BLaER1 treated with 17β-estradiol and CSF1 and Interleukin-3, amounts not matched to agents 10 nM and 100 nM (cell line): ENCODE results near the gene UBE2G1.

Experiments
- H3K27ac ChIP-seq, 11 experiments: shearing (Covaris generic); formaldehyde crosslinking; 2 replicates each; pipeline ENCODE4 v1.8.1; 2022
- H3K27me3 ChIP-seq, 11 experiments: shearing (Covaris generic); formaldehyde crosslinking; 2 replicates each; pipeline ENCODE4 v1.8.1; 2022
- H3K36me3 ChIP-seq, 11 experiments: shearing (Covaris generic); formaldehyde crosslinking; 2 replicates each; pipeline ENCODE4 v1.8.1; 2022
- H3K4me1 ChIP-seq, 10 experiments: shearing (Covaris generic); formaldehyde crosslinking; 2 replicates each; pipeline ENCODE4 v1.8.1; 2022
- H3K4me2 ChIP-seq, 11 experiments: shearing (Covaris generic); formaldehyde crosslinking; 2 replicates each; pipeline ENCODE4 v1.8.1; 2022
- H3K4me3 ChIP-seq, 10 experiments: shearing (Covaris generic); formaldehyde crosslinking; 2 replicates each; pipeline ENCODE4 v1.8.1; 2022
- H3K9ac ChIP-seq, 11 experiments: shearing (Covaris generic); formaldehyde crosslinking; 2 replicates each; pipeline ENCODE4 v1.8.1; 2022
- H3K9me3 ChIP-seq, 11 experiments: shearing (Covaris generic); formaldehyde crosslinking; replicated peaks in 1 of 11; 2 replicates each; pipeline ENCODE4 v1.8.1; 2022
- H4K20me1 ChIP-seq, 11 experiments: shearing (Covaris generic); formaldehyde crosslinking; 2 replicates each; pipeline ENCODE4 v1.8.1; 2022
- Cebpa-rat ChIP-seq, 11 experiments: shearing (Covaris generic); IDR thresholded peaks; 2 replicates each; pipeline ENCODE4 v1.8.1; 2022

UBE2G1 gene

GRCh38 chr17:4248504-4249277 is 117.8 kb downstream of the UBE2G1 start:
- H3K4me1 ChIP-seq = peaks cover 0 to 15% (median 5%) of the 10 kb centered on the region in 10 experiments; a peak in 6 of 20 replicates
- no peak overlapping the region for H3K27ac ChIP-seq
- no peak overlapping the region for H3K4me2 ChIP-seq
- no peak overlapping the region for H3K9ac ChIP-seq
- peaks cover 23 to 67% (median 51%) of the 10 kb centered on the region in 11 experiments for H3K36me3 ChIP-seq
- no peak for TF ChIP-seq Cebpa-rat (IDR thresholded peaks at IDR 0.05)
- H4K20me1 ChIP-seq = peaks cover 94 to 100% (median 100%) of the 10 kb centered on the region in 11 experiments
- no peak overlapping the region for H3K4me3 ChIP-seq
- no peaks in the 10 kb centered on the region for H3K27me3 ChIP-seq
- no peaks in the 10 kb centered on the region for H3K9me3 ChIP-seq

GRCh38 chr17:4247971-4248388 is 118.5 kb downstream of the UBE2G1 start:
- peaks cover 93 to 100% (median 100%) of the 10 kb centered on the region in 11 experiments for H4K20me1 ChIP-seq

GRCh38 chr17:4247361-4247970 is 119.0 kb downstream of the UBE2G1 start:
- no peaks in the 10 kb centered on the region for H3K27me3 ChIP-seq
- no peak overlapping the region for H3K27ac ChIP-seq
- peaks cover 31 to 70% (median 56%) of the 10 kb centered on the region in 11 experiments for H3K36me3 ChIP-seq
- H3K4me2 ChIP-seq = no peak overlapping the region
- H3K9me3 ChIP-seq = no peaks in the 10 kb centered on the region
- peaks cover 0 to 15% (median 5%) of the 10 kb centered on the region in 10 experiments; a peak in 6 of 20 replicates for H3K4me1 ChIP-seq
- H3K4me3 ChIP-seq = no peak overlapping the region
- H3K9ac ChIP-seq = no peak overlapping the region
- no peak for TF ChIP-seq Cebpa-rat (IDR thresholded peaks at IDR 0.05)
- peaks cover 92 to 100% (median 100%) of the 10 kb centered on the region in 11 experiments for H4K20me1 ChIP-seq

More at GRCh38 chr17:4247971-4248388, 118.5 kb downstream of the UBE2G1 start:
- Histone ChIP-seq H3K4me1 (peaks cover 0 to 15% (median 5%) of the 10 kb centered on the region in 10 experiments; a peak in 6 of 20 replicates), H3K27ac (no peak overlapping the region), H3K9ac (no peak overlapping the region), H3K4me3 (no peak overlapping the region), H3K27me3 (no peaks in the 10 kb centered on the region), H3K4me2 (no peak overlapping the region), H3K9me3 (no peaks in the 10 kb centered on the region), H3K36me3 (peaks cover 27 to 67% (median 53%) of the 10 kb centered on the region in 11 experiments)
- TF ChIP-seq Cebpa-rat (IDR thresholded peaks at IDR 0.05) = no peak

GRCh38 chr17:4246674-4247073 is 119.8 kb downstream of the UBE2G1 start:
- H3K4me1 ChIP-seq = peaks cover 0 to 15% (median 5%) of the 10 kb centered on the region in 10 experiments; a peak in 6 of 20 replicates
- peaks cover 88 to 100% (median 100%) of the 10 kb centered on the region in 11 experiments for H4K20me1 ChIP-seq
- no peak overlapping the region for H3K9ac ChIP-seq
- H3K27ac ChIP-seq = no peak overlapping the region
- no peak overlapping the region for H3K4me3 ChIP-seq
- H3K4me2 ChIP-seq = no peak overlapping the region
- H3K9me3 ChIP-seq = no peaks in the 10 kb centered on the region
- no peak for TF ChIP-seq Cebpa-rat (IDR thresholded peaks at IDR 0.05)
- peaks cover 38 to 78% (median 64%) of the 10 kb centered on the region in 11 experiments for H3K36me3 ChIP-seq
- H3K27me3 ChIP-seq = no peaks in the 10 kb centered on the region

- Histone ChIP-seq H3K36me3 (peaks cover 65 to 97% (median 86%) of the 10 kb centered on the region in 11 experiments), H3K27ac (no peak overlapping the region), H3K4me1 (no peaks in the 10 kb centered on the region), H3K4me3 (no peak overlapping the region), H3K9ac (no peak overlapping the region), H3K27me3 (no peaks in the 10 kb centered on the region), H3K4me2 (no peak overlapping the region), H3K9me3 (no peaks in the 10 kb centered on the region), H4K20me1 (peaks cover 59 to 97% (median 91%) of the 10 kb centered on the region in 11 experiments)
- TF ChIP-seq Cebpa-rat (IDR thresholded peaks at IDR 0.05) = no peak
Measured at GRCh38 chr17:4241535-4241934, 124.9 kb downstream of the UBE2G1 start.

- Histone ChIP-seq H4K20me1 (peaks cover 10 to 73% (median 48%) of the 10 kb centered on the region in 11 experiments; a peak in 19 of 22 replicates), H3K36me3 (peaks cover 92 to 100% (median 94%) of the 10 kb centered on the region in 11 experiments), H3K27ac (no peak overlapping the region), H3K9me3 (no peaks in the 10 kb centered on the region), H3K4me3 (no peak overlapping the region), H3K4me1 (no peaks in the 10 kb centered on the region; a peak in 1 of 20 replicates), H3K4me2 (no peak overlapping the region), H3K9ac (no peak overlapping the region), H3K27me3 (no peaks in the 10 kb centered on the region)
- no peak for TF ChIP-seq Cebpa-rat (IDR thresholded peaks at IDR 0.05)
Measured at GRCh38 chr17:4236456-4236855, 130.0 kb downstream of the UBE2G1 start.

GRCh38 chr17:4235372-4236279 is 130.8 kb downstream of the UBE2G1 start:
- H3K4me1 ChIP-seq = no peaks in the 10 kb centered on the region; a peak in 1 of 20 replicates
- no peak for TF ChIP-seq Cebpa-rat (IDR thresholded peaks at IDR 0.05)
- H3K4me2 ChIP-seq = no peak overlapping the region
- H4K20me1 ChIP-seq = peaks cover 8 to 68% (median 43%) of the 10 kb centered on the region in 11 experiments; a peak in 20 of 22 replicates
- no peak overlapping the region for H3K4me3 ChIP-seq
- peaks cover 92 to 100% (median 94%) of the 10 kb centered on the region in 11 experiments for H3K36me3 ChIP-seq
- no peak overlapping the region for H3K27ac ChIP-seq
- no peaks in the 10 kb centered on the region for H3K27me3 ChIP-seq
- H3K9me3 ChIP-seq = no peaks in the 10 kb centered on the region
- H3K9ac ChIP-seq = no peak overlapping the region

GRCh38 chr17:4234401-4234800 is 132.1 kb downstream of the UBE2G1 start:
- Histone ChIP-seq H3K27me3 (no peaks in the 10 kb centered on the region), H3K9me3 (no peaks in the 10 kb centered on the region), H3K27ac (no peak overlapping the region), H3K4me1 (no peaks in the 10 kb centered on the region; a peak in 1 of 20 replicates), H3K4me2 (no peak overlapping the region), H3K9ac (no peak overlapping the region), H3K36me3 (peaks cover 90 to 100% (median 93%) of the 10 kb centered on the region in 11 experiments), H3K4me3 (no peak overlapping the region), H4K20me1 (peaks cover 8 to 66% (median 38%) of the 10 kb centered on the region in 11 experiments; a peak in 20 of 22 replicates)
- TF ChIP-seq Cebpa-rat (IDR thresholded peaks at IDR 0.05) = no peak
